Progenitor cell of endocrine pancreas (in vitro differentiated cells): ENCODE data around the gene LRP1B. TPM values are rescaled to one million over a fixed set of nuclear protein-coding genes. Genes with fewer than 3 reads are reported as not detected.

Source experiments
- DNase-seq: peaks from one replicate; pipeline ENCODE4 v3.0.0; 2021; ENCODE audit warnings: low spot score; ENCODE audit not compliant: unreplicated experiment
- H3K27ac Mint-ChIP-seq: 2 replicates; pipeline ENCODE4 v1.8.0; 2021; ENCODE audit warnings: mild to moderate bottlenecking, moderate library complexity, mixed read lengths
- H3K27me3 Mint-ChIP-seq: 2 replicates; pipeline ENCODE4 v1.8.0; 2021; ENCODE audit warnings: mixed read lengths
- H3K36me3 Mint-ChIP-seq: 2 replicates; pipeline ENCODE4 v1.8.0; 2022; ENCODE audit warnings: mixed read lengths; ENCODE audit not compliant: insufficient read depth
- H3K4me1 Mint-ChIP-seq: 2 replicates; pipeline ENCODE4 v1.8.0; 2021; ENCODE audit warnings: low read depth, mixed read lengths
- H3K4me3 Mint-ChIP-seq: 2 replicates; pipeline ENCODE4 v1.8.0; 2021; ENCODE audit warnings: low read depth, mild to moderate bottlenecking, moderate library complexity, mixed read lengths
- H3K9me3 Mint-ChIP-seq: 2 replicates; pipeline ENCODE4 v1.8.0; 2021; ENCODE audit warnings: low read depth, mixed read lengths
- total RNA-seq: library from RNA; stranded (reverse); gene quantifications from 2 replicates; pipeline ENCODE4 v1.2.1, GENCODE V29; 2021
- TF ChIP-seq, protein P1 (sequence below): fragments of 200-600 bp; sonication (generic); IDR thresholded peaks from one replicate; pipeline ENCODE4 v1.5.0; 2021; ENCODE audit warnings: antibody characterized with exemption, mild to moderate bottlenecking; ENCODE audit not compliant: unreplicated experiment

LRP1B gene
- total RNA-seq, 1 donor from 2014 or later: 0.57 TPM

DNA sequence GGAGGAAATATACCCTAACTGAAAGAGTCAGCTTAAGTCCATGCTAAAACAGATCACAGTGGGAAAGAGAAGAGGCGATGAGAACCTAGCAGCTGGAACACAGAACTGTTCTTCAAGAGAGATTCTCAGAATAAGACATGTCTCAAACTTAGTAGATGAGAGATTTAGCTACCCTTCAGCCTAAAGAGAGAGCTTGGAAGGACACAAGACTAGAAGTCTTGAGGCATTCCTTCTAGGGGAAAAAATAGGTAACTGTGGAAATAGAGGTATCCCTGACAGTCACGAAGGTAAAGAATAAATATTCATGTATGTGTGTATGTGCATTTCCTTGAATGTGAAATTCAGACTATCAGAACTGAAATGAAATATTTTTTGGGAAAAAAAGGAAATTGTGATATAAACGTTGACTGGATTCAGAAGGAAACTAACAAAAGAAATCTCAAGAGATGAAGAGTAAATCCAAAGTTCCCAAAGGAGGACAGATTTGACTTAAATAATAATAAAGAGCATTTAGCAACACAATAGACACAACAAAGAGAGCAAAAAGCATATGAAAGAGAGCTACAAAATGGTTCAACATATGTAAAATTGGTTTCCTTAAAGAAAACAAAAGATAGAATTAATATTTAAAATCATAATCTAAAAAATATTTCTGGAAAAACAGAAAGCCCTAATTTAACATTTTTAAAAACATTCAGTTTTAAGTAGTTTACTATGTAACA, 258.7 kb downstream of the LRP1B start:
- H3K9me3 Mint-ChIP-seq: peaks cover 3% of the 10 kb centered on the region
- no peaks in the 10 kb centered on the region for H3K27me3 Mint-ChIP-seq
- H3K4me1 Mint-ChIP-seq: no peaks in the 10 kb centered on the region
- no peaks in the 10 kb centered on the region for H3K36me3 Mint-ChIP-seq
- no peak overlapping the region for H3K4me3 Mint-ChIP-seq
- no peak overlapping the region for H3K27ac Mint-ChIP-seq
- DNase-seq: no peak
- TF ChIP-seq, protein P1, sequence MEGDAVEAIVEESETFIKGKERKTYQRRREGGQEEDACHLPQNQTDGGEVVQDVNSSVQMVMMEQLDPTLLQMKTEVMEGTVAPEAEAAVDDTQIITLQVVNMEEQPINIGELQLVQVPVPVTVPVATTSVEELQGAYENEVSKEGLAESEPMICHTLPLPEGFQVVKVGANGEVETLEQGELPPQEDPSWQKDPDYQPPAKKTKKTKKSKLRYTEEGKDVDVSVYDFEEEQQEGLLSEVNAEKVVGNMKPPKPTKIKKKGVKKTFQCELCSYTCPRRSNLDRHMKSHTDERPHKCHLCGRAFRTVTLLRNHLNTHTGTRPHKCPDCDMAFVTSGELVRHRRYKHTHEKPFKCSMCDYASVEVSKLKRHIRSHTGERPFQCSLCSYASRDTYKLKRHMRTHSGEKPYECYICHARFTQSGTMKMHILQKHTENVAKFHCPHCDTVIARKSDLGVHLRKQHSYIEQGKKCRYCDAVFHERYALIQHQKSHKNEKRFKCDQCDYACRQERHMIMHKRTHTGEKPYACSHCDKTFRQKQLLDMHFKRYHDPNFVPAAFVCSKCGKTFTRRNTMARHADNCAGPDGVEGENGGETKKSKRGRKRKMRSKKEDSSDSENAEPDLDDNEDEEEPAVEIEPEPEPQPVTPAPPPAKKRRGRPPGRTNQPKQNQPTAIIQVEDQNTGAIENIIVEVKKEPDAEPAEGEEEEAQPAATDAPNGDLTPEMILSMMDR: no peak

DNA sequence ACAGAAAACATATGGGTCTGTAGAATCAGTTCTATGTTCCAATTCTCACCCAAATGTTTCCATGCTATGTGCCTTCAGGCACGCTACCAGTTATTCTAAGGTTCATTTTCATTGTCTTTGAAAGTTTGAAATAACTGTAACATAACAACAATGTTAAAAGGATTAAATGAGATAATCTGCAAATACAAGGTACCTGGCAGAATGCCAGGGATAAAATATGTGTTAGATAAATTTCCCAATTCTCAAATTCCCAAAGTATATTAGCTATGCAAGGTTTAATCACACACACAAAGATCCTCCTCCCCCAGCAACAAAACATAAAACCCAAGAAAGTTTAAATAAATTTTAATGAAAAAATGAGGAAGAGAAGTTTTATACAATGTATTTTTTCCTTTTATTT, 261.2 kb downstream of the LRP1B start:
- H3K4me3 Mint-ChIP-seq: no peak overlapping the region
- H3K9me3 Mint-ChIP-seq: peaks cover 3% of the 10 kb centered on the region
- no peaks in the 10 kb centered on the region for H3K4me1 Mint-ChIP-seq
- no peaks in the 10 kb centered on the region for H3K27me3 Mint-ChIP-seq
- no peaks in the 10 kb centered on the region for H3K36me3 Mint-ChIP-seq
- H3K27ac Mint-ChIP-seq: no peak overlapping the region
- TF ChIP-seq, protein P1: no peak
- DNase-seq: no peak

DNA sequence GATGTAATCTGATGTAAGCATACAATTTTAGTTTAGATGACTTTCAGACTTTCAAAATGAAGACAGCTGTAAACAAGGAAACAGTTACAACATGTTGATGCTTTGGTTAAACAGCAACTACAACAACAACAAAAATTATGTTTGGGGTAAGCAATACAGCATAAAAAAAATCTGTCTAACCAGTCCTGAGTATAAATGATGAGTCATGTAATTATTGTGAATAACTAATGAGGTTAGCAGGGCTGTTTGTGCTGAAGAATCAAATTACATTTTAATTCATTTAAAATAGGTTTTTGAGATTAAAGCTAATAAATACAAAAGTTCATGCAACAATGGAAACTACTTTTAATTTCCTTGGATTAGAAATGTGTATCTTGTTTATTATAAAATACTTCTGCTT, 266.9 kb downstream of the LRP1B start:
- Mint-ChIP-seq H3K4me3 (no peak overlapping the region), H3K27me3 (no peaks in the 10 kb centered on the region), H3K9me3 (no peaks in the 10 kb centered on the region), H3K4me1 (no peaks in the 10 kb centered on the region), H3K27ac (no peak overlapping the region), H3K36me3 (no peaks in the 10 kb centered on the region)
- TF ChIP-seq, protein P1: no peak
- DNase-seq: no peak

DNA sequence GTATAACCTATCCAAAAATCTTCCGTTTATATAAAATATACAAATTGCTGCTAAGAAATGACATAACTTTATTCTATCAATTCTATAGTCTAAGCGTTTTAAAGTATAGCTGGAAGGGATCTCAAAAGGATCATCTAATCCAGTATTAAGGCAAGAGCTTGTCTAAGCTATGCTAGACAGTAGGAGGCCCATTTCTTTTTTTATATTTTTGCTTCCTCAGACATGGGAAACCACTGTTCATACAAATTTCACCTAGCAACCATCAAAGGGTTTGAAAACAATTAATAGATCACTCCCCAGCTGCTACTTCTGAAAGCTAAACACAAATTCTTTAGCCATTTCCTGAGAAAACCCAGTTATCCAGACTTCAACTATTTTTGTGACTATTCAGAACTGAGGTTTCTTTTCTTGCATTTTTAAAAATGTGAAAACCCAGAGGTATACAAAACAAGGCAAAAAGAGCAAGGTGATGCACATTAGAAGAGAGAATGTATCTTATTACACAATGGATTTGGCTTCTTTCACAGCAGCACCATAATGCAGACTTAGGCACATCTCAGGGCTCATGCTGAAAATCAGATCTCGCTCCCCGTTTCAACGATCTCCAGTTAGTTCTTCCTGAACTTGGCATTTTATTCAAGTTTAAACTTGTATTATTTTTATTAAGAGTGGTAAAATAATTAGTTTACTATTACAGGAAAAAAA, 274.4 kb downstream of the LRP1B start:
- no peaks in the 10 kb centered on the region for H3K4me1 Mint-ChIP-seq
- H3K9me3 Mint-ChIP-seq: no peaks in the 10 kb centered on the region

DNA sequence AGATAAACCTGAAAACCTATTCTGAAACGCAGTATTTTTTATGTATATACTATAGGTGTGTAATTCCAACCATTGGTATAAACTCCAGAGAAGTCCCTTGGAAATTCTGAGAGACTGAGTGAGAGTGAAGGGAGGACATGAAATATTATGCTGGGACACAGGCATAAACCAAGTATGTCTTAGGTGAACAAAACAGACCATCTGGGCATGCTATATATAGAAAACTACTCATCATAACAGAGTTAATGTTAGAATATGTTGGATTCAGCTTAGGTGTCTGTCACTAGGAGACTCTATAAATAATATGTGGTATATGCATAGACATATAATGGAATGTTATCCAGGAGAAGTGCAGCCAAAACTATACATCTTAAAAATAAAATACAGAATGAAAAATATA, 282.6 kb downstream of the LRP1B start:
- Mint-ChIP-seq H3K4me3 (no peak overlapping the region), H3K4me1 (no peaks in the 10 kb centered on the region), H3K27me3 (no peaks in the 10 kb centered on the region), H3K36me3 (no peaks in the 10 kb centered on the region), H3K9me3 (no peaks in the 10 kb centered on the region), H3K27ac (no peak overlapping the region)
- no peak for DNase-seq
- TF ChIP-seq, protein P1: no peak

More for the DNA sequence above, 274.4 kb downstream of the LRP1B start:
- H3K27me3 Mint-ChIP-seq: no peaks in the 10 kb centered on the region
- H3K27ac Mint-ChIP-seq: no peak overlapping the region
- no peaks in the 10 kb centered on the region for H3K36me3 Mint-ChIP-seq
- no peak for DNase-seq
- TF ChIP-seq, protein P1: no peak
- no peak overlapping the region for H3K4me3 Mint-ChIP-seq
